Stimulated activated naive B cell treated with anti-CD40 and anti-IgM and Interleukin-4, amounts not matched to agents 10 μg/mL and 1 μg/mL and 100 μg/mL, for 72 hours (primary cell): ENCODE data around the gene RNFT1.
A peak's percentile ranks its signal among the peaks of the same experiment; 100 is the strongest.
"Not testable (repeated sequence)": the region's sequence is repeated elsewhere in the genome, so short reads cannot be mapped to it uniquely, and the experiment has no call there.

Experiments used
- ATAC-seq, 2 donors: fragments of 150-1000 bp; cut with Tn5 transposase; replicated peaks; 2 replicates each; pipeline ENCODE4 v1.10.0; 2021; ENCODE audit warnings: moderate library complexity in 1 of 2
- DNase-seq: peaks from one replicate; pipeline ENCODE4 v3.0.0; 2021
- H3K27ac Mint-ChIP-seq: one replicate; pipeline ENCODE4 v1.8.0; 2022; ENCODE audit warnings: mild to moderate bottlenecking, mixed read lengths
- H3K27me3 Mint-ChIP-seq, 2 donors: one replicate each; pipeline ENCODE4 v1.8.0; 2022; ENCODE audit warnings: mixed read lengths in 2 of 2
- H3K36me3 Mint-ChIP-seq, 2 donors: one replicate each; pipeline ENCODE4 v1.8.0; 2022; ENCODE audit warnings: mixed read lengths in 2 of 2, mild to moderate bottlenecking in 1 of 2
- H3K4me1 Mint-ChIP-seq, 2 donors: one replicate each; pipeline ENCODE4 v1.8.0; 2022; ENCODE audit warnings: mixed read lengths in 2 of 2, mild to moderate bottlenecking in 1 of 2
- H3K4me3 Mint-ChIP-seq, 2 donors: one replicate each; pipeline ENCODE4 v1.8.0; 2022; ENCODE audit warnings: mild to moderate bottlenecking in 2 of 2, mixed read lengths in 2 of 2, moderate library complexity in 1 of 2
- H3K9me3 Mint-ChIP-seq, 2 donors: one replicate each; pipeline ENCODE4 v1.8.0; 2022; ENCODE audit warnings: mixed read lengths in 2 of 2, mild to moderate bottlenecking in 1 of 2

Gene RNFT1

GRCh38 chr17:59964482-59965328 lies at the start of gene RNFT1:
Gene RNFT1, minus strand, starts transcription at chr17:59964740. Its CDS starts 77 bp downstream, at chr17:59964663.
- ATAC-seq (peak; percentile 83 to 88), DNase-seq (peak; percentile 82)
- peaks cover 7 to 19% of the 10 kb centered on the region in 2 donors for H3K4me1 Mint-ChIP-seq
- H3K36me3 Mint-ChIP-seq = peaks cover 3 to 8% of the 10 kb centered on the region in 2 donors
- peak within 1 kb of the TSS; percentile 82 to 88 for H3K4me3 Mint-ChIP-seq
- no peaks in the 10 kb centered on the region for H3K27me3 Mint-ChIP-seq
- peak within 1 kb of the TSS; percentile 96 for H3K27ac Mint-ChIP-seq
- H3K9me3 Mint-ChIP-seq = no peaks in the 10 kb centered on the region

DNA sequence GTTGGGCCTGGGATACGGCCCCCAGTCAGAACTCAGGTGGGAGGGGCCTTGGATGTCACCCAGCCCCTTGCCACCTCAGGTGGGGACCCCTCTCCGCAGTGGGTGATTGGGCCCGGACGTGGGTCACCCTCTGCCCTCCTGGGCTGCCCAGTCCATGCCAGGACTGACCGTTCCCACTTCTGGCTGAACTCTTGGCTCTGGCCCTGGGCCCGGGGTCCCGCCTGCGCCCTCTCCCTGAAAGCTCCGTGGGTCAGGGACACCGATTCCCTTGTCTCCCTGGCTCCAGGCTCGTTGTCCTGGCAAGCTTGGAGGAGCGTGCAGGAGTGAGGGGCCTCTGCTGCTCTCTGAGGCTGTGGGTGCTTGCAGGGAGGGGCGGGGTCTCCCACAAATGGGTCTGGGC lies 44.8 kb upstream of the RNFT1 start:
- H3K27me3 Mint-ChIP-seq, H3K27ac Mint-ChIP-seq, DNase-seq, ATAC-seq, H3K36me3 Mint-ChIP-seq, H3K9me3 Mint-ChIP-seq, H3K4me3 Mint-ChIP-seq, H3K4me1 Mint-ChIP-seq: not testable (repeated sequence)

GRCh38 chr17:60008377-60008776 lies 43.8 kb upstream of the RNFT1 start:
- H3K27ac Mint-ChIP-seq, H3K4me1 Mint-ChIP-seq: not testable (repeated sequence)

DNA sequence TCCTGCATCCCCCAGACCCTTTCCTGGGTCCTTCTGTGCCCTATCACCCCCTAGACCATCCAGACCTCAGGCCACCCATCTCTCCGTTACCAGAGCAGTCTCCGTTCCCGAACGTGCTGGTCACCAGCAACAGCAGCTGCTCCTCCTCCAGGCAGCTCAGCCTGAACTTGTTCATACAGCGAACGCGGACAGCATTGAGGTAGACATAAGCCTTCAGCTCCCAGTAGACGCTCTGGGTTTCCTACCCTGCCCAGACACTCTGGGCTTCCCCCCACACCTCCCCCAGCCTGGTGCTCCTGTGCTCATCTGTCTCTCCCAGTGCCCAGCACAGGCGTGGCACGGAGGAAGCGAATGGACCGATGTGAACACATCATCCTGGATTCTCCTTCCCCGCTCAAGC lies 41.6 kb upstream of the RNFT1 start:
- no peaks in the 10 kb centered on the region for H3K9me3 Mint-ChIP-seq
- no peaks in the 10 kb centered on the region for H3K4me1 Mint-ChIP-seq
- DNase-seq = no peak
- no peak overlapping the region for H3K4me3 Mint-ChIP-seq
- no peaks in the 10 kb centered on the region for H3K27me3 Mint-ChIP-seq
- no peaks in the 10 kb centered on the region for H3K36me3 Mint-ChIP-seq
- no peak for ATAC-seq
- no peak overlapping the region for H3K27ac Mint-ChIP-seq

More at GRCh38 chr17:60008377-60008776, 43.8 kb upstream of the RNFT1 start:
- not testable (repeated sequence) for DNase-seq, H3K9me3 Mint-ChIP-seq, H3K36me3 Mint-ChIP-seq, H3K4me3 Mint-ChIP-seq, ATAC-seq, H3K27me3 Mint-ChIP-seq

GRCh38 chr17:60004561-60004960 lies 40.0 kb upstream of the RNFT1 start:
- not testable (repeated sequence) for H3K27ac Mint-ChIP-seq, H3K4me1 Mint-ChIP-seq, H3K9me3 Mint-ChIP-seq, H3K27me3 Mint-ChIP-seq, DNase-seq, ATAC-seq, H3K4me3 Mint-ChIP-seq, H3K36me3 Mint-ChIP-seq

GRCh38 chr17:60002405-60002804 lies 37.9 kb upstream of the RNFT1 start:
- not testable (repeated sequence) for H3K4me3 Mint-ChIP-seq, H3K9me3 Mint-ChIP-seq, H3K36me3 Mint-ChIP-seq, DNase-seq, ATAC-seq, H3K4me1 Mint-ChIP-seq, H3K27ac Mint-ChIP-seq, H3K27me3 Mint-ChIP-seq

- not testable (repeated sequence) for H3K27me3 Mint-ChIP-seq, H3K4me1 Mint-ChIP-seq, H3K9me3 Mint-ChIP-seq, H3K27ac Mint-ChIP-seq, DNase-seq, ATAC-seq, H3K4me3 Mint-ChIP-seq, H3K36me3 Mint-ChIP-seq
These were observed 32.1 kb upstream of the RNFT1 start for GRCh38 chr17:59996608-59997007.

DNA sequence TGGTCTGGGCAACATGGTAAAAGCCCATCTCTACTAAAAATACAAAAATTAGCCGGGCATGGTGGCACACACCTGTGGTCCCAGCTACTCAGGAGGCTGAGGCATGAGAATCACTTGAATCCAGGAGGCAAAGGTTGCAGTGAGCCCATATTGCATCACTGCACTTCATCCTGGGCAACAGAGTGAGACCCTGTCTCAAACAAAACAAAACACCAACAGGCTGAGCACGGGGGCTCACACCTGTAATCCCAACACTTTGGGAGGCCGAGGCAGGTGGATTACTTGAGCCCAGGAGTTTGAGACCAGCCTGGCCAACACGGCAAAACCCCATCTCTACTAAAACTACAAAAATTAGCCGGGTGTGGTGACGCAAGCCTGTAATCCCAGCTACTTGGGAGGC lies 10.6 kb upstream of the RNFT1 start:
- H3K9me3 Mint-ChIP-seq, ATAC-seq, H3K4me3 Mint-ChIP-seq, DNase-seq, H3K27me3 Mint-ChIP-seq, H3K27ac Mint-ChIP-seq, H3K4me1 Mint-ChIP-seq, H3K36me3 Mint-ChIP-seq: not testable (repeated sequence)

- not testable (repeated sequence) for H3K9me3 Mint-ChIP-seq, ATAC-seq, H3K4me3 Mint-ChIP-seq, H3K27me3 Mint-ChIP-seq, H3K27ac Mint-ChIP-seq, H3K36me3 Mint-ChIP-seq, H3K4me1 Mint-ChIP-seq, DNase-seq
These were observed 8.9 kb upstream of the RNFT1 start for GRCh38 chr17:59973483-59973882.

DNA sequence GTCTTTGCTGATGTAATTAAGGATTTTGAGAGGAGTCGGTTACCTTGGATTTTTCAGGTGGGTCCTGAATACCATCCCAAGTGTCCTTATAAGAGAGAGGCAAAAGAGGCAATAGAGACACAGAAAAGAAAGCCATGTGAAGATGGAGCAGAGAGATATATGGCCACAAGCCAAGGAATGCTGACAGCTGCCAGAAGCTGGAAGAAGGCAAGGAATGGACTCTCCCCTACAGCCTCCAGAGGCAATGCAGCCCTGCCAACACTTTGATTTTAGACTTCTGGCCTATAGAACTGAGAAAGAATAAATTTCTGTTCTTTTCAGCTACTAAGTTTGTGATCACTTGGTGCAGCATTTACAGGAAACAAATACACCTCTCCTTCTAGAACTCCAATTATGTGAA lies 8.2 kb upstream of the RNFT1 start:
- H3K4me1 Mint-ChIP-seq = no peaks in the 10 kb centered on the region
- DNase-seq = no peak
- no peak overlapping the region for H3K4me3 Mint-ChIP-seq
- no peaks in the 10 kb centered on the region for H3K36me3 Mint-ChIP-seq
- no peak for ATAC-seq
- H3K27me3 Mint-ChIP-seq = no peaks in the 10 kb centered on the region
- no peaks in the 10 kb centered on the region for H3K9me3 Mint-ChIP-seq
- H3K27ac Mint-ChIP-seq = no peak overlapping the region

DNA sequence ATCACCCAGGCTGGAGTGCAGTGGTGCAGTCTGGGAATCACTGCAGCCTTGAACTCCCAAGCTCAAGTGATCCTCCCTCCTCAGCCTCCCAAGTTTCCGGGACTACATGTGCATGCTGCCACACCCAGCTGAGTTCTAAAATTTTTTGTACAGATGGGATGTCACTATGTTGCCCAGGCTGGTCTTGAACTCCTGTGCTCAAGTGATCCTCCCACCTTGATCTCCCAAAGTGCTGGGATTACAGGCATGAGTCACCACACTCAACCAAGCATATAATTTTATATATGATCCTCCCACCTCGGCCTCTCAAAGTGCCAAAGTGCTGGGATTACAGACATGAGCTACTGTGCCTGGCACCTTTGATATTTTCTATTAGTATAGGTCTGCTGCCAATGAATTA lies 7.2 kb upstream of the RNFT1 start:
- H3K27me3 Mint-ChIP-seq, DNase-seq, H3K4me3 Mint-ChIP-seq, ATAC-seq, H3K27ac Mint-ChIP-seq, H3K36me3 Mint-ChIP-seq, H3K4me1 Mint-ChIP-seq, H3K9me3 Mint-ChIP-seq: not testable (repeated sequence)

DNA sequence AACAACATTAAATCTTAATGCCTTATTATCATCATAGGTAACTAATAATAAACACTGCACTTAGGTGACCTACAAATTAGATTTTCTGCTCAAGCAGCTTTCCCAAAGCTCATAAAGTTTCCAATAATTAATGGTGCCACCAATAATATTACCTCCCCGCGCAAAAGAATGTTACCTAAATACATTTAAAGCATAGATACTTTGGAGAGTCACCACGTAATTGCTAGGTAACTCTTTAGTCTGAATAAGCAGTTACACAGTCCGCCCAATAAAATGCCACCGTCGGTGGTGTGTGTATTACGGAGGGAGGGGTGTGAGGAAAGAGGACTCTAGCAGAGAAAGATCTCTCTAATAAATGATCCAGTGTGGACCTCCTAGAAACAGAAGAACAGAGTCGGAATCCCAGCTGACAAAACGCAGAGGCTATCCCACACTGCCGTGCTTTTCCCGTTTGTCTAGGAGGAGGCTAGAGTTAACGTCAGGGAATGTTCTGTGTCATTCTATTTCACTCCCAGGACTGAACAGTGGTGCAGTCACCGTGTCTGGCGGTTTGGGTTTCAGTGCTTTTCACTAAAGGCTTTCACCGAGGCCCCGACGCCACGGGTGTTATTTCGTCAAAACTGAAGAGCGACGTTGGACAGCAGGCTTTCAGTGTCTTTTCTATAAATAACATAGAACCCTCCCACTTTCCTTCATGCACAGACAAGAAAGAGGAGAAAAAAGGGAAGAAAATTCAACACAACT lies 630 bp downstream of the RNFT1 start:
- H3K9me3 Mint-ChIP-seq = no peaks in the 10 kb centered on the region
- ATAC-seq (peak; percentile 63 to 64), DNase-seq (no peak)
- peak overlapping the region; percentile 96 for H3K27ac Mint-ChIP-seq
- peaks cover 8 to 23% of the 10 kb centered on the region in 2 donors for H3K4me1 Mint-ChIP-seq
- no peaks in the 10 kb centered on the region for H3K27me3 Mint-ChIP-seq
- peak overlapping the region; percentile 82 to 88 for H3K4me3 Mint-ChIP-seq
- peaks cover 7 to 16% of the 10 kb centered on the region in 2 donors for H3K36me3 Mint-ChIP-seq

DNA sequence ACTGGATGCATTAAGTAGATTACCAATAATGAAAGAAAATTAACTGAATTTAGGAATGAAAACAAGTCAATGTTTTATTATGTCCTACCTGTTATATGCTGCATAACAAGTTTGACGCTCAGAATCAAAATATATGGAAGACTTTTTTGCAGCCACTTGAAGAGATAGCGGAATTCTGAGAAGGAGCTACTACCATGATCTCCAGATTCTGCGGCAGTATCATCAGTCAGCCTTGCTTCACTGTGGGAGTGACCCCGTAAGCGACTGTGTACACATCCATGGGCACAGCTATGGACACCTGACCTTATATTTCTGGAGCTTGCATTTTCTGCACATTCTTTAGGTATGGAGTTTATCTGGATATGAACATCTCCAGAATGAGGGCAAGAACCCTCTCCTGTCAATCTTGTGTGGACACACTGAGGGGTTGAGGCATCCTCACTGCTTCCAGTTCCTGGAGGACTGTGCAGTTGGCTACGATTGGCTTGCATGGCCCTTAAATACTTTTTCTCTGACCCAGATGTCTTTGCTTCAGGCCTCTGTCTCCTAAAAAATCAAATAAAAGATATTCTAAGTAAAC lies 1.7 kb downstream of the RNFT1 start:
- no peaks in the 10 kb centered on the region for H3K27me3 Mint-ChIP-seq
- no peak for ATAC-seq

DNA sequence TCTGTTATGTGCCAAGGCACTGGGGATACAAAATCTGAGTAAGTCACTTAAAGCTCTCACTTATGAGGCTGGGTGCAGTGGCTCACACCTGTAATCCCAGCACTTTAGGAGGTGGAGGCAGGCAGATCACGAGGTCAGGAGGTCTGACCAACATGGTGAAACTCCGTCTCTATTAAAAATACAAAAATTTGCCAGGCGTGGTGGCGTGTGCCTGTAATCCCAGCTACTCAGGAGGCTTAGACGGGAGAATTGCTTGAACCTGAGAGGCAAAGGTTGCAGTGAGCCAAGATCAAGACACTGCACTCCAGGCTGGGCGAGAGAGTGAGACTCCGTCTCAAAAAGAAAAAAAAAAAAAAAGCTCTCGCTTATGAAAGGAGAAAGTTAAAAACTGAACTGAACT lies 5.0 kb downstream of the RNFT1 start:
- Mint-ChIP-seq H3K27ac (peak overlapping the region; percentile 9), H3K36me3 (peaks cover 21 to 24% of the 10 kb centered on the region in 2 donors), H3K4me1 (peaks cover 6 to 22% of the 10 kb centered on the region in 2 donors)
- not testable (repeated sequence) for H3K9me3 Mint-ChIP-seq, H3K27me3 Mint-ChIP-seq, DNase-seq, H3K4me3 Mint-ChIP-seq, ATAC-seq

More for the DNA sequence above, 1.7 kb downstream of the RNFT1 start:
- no peak for DNase-seq
- H3K36me3 Mint-ChIP-seq = peaks cover 8 to 20% of the 10 kb centered on the region in 2 donors
- no peak overlapping the region for H3K27ac Mint-ChIP-seq
- H3K4me1 Mint-ChIP-seq = peaks cover 8 to 27% of the 10 kb centered on the region in 2 donors
- no peak overlapping the region for H3K4me3 Mint-ChIP-seq
- no peaks in the 10 kb centered on the region for H3K9me3 Mint-ChIP-seq
